Body of pancreas (tissue), 4 donors: ENCODE data around the gene OR5K4.

Experiments used
- CTCF ChIP-seq, 7 experiments: fragments of 450-650 bp in 4 of 7; fragments of 200-600 bp in 3 of 7; sonication (generic) in 3 of 7; IDR thresholded peaks; one replicate each; pipeline ENCODE4 v1.5.1; 2016 to 2019; ENCODE audit warnings: antibody characterized with exemption in 7 of 7
- POLR2A ChIP-seq, 3 donors: fragments of 450-650 bp; IDR thresholded peaks; one replicate each; pipeline ENCODE4 v1.6.1; 2016; ENCODE audit warnings: antibody characterized with exemption in 3 of 3, mild to moderate bottlenecking in 2 of 3

GRCh38 chr3:98359993-98360675 is 6.5 kb downstream of the OR5K4 start:
- TF ChIP-seq CTCF (IDR thresholded peaks at IDR 0.05) (no peak), POLR2A (IDR thresholded peaks at IDR 0.05) (no peak)
